WTC11 (cell line): ENCODE data around the gene GRAMD1A.
A peak's percentile ranks its signal among the peaks of the same experiment; 100 is the strongest.

Experiments
- E2F1 ChIP-seq: sonication (generic); formaldehyde crosslinking; IDR thresholded peaks from 2 replicates; pipeline ENCODE4 v1.8.0; 2022; ENCODE audit warnings: mild to moderate bottlenecking, missing genetic modification reagents
- ZNF121 ChIP-seq: sonication (generic); formaldehyde crosslinking; IDR thresholded peaks from 2 replicates; pipeline ENCODE4 v1.8.0; 2023; ENCODE audit warnings: missing genetic modification reagents
- TF ChIP-seq, protein P1 (sequence below): fragments of 200-600 bp; IDR thresholded peaks from 2 replicates; pipeline ENCODE4 v1.8.0; 2022; ENCODE audit warnings: antibody characterized with exemption

DNA sequence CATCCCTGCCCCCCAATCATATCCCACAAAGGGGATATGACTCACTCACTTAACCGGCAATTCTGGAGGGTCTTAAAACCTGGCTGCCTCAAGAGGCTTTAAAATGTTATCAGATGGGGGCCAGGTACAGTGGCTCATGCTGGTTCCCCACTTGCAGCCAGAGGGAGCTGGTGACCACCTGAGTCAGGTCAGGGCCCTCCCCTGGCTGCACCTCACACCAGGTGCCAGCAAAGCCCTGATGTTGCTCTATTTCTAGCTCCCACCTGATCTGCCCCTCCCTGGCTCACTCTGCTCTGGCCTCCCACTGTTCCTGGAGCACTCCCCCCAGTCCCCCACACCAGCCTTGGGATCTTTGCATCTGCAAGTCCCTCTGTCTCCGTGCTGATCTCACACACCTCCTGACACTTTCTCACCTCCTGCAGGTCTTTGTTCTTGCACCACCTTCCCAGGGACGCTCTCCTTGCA lies 55.6 kb downstream of the GRAMD1A start:
- TF ChIP-seq ZNF121 (peak; percentile 95), E2F1 (CRISPR knock-in tag) (no peak)
- TF ChIP-seq, protein P1, sequence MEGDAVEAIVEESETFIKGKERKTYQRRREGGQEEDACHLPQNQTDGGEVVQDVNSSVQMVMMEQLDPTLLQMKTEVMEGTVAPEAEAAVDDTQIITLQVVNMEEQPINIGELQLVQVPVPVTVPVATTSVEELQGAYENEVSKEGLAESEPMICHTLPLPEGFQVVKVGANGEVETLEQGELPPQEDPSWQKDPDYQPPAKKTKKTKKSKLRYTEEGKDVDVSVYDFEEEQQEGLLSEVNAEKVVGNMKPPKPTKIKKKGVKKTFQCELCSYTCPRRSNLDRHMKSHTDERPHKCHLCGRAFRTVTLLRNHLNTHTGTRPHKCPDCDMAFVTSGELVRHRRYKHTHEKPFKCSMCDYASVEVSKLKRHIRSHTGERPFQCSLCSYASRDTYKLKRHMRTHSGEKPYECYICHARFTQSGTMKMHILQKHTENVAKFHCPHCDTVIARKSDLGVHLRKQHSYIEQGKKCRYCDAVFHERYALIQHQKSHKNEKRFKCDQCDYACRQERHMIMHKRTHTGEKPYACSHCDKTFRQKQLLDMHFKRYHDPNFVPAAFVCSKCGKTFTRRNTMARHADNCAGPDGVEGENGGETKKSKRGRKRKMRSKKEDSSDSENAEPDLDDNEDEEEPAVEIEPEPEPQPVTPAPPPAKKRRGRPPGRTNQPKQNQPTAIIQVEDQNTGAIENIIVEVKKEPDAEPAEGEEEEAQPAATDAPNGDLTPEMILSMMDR = peak; percentile 36
